Activated CD4-positive, alpha-beta memory T cell treated with anti-CD3 and anti-CD28 coated beads for 36 hours (primary cell): ENCODE data around the gene TAS2R41. TPM values are rescaled to one million over a fixed set of nuclear protein-coding genes. Genes with fewer than 3 reads are reported as not detected.
"Not testable (repeated sequence)": the region's sequence is repeated elsewhere in the genome, so short reads cannot be mapped to it uniquely, and the experiment has no call there.

Experiments
- CTCF ChIA-PET: fragments of 350-600 bp; sonication (Branson Sonifier 250); formaldehyde crosslinking; loops from one replicate; lab custom pipeline; 2021; ENCODE audit warnings: antibody characterized with exemption, inconsistent platforms; lab: Charles Lee
- POLR2A ChIA-PET: fragments of 350-600 bp; sonication (Branson Sonifier 250); formaldehyde crosslinking; loops from one replicate; lab custom pipeline; 2021; ENCODE audit warnings: antibody characterized with exemption; lab: Charles Lee
- DNase-seq: peaks from one replicate; pipeline ENCODE4 v3.0.0-alpha.2; 2020
- H3K27ac Mint-ChIP-seq: one replicate; pipeline ENCODE4 v1.8.0; 2021; ENCODE audit warnings: mixed read lengths
- H3K27me3 Mint-ChIP-seq: one replicate; pipeline ENCODE4 v1.8.0; 2021; ENCODE audit warnings: mixed read lengths
- H3K36me3 Mint-ChIP-seq: one replicate; pipeline ENCODE4 v1.8.0; 2021; ENCODE audit warnings: mixed read lengths
- H3K4me1 Mint-ChIP-seq: one replicate; pipeline ENCODE4 v1.8.0; 2021; ENCODE audit warnings: low read depth, mixed read lengths
- H3K4me3 Mint-ChIP-seq: one replicate; pipeline ENCODE4 v1.8.0; 2021; ENCODE audit warnings: mild to moderate bottlenecking, mixed read lengths
- H3K9me3 Mint-ChIP-seq: one replicate; pipeline ENCODE4 v1.8.0; 2021; ENCODE audit warnings: mixed read lengths
- intact Hi-C: fragments of 100-400 bp; cut with micrococcal nuclease; formaldehyde crosslinking; loops from one replicate; pipeline ENCODE4 v1.15.1; 2023
- total RNA-seq, 2 experiments: library from RNA; stranded (reverse); gene quantifications; one replicate each; pipeline ENCODE4 v1.2.3, GENCODE V29; 2021

TAS2R41 gene
- total RNA-seq, 2 experiments from 2014 or later: not detected

DNA sequence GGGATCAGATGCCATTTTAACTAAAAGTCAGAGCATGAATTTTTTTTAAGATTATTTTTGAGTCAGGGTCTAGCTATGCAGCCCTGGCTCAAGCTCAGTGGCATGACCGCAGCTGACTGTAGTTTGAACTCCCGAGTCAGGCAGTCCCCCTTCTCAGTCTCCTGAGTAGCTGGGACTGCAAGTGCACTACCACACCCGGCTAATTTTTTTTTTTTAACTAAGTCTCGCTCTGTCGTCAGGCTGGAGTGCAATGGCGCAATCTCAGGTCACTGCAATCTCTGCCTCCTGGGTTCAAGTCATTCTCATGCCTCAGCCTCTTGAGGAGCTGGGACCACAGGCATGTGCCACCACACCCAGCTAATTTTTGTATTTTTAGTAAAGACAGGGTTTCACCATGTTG is 7.8 kb downstream of the TAS2R41 start:
- H3K27me3 Mint-ChIP-seq: no peaks in the 10 kb centered on the region
- peaks cover 14% of the 10 kb centered on the region for H3K4me1 Mint-ChIP-seq
- H3K27ac Mint-ChIP-seq: no peak overlapping the region
- intact Hi-C loops: no loop called here
- no peaks in the 10 kb centered on the region for H3K36me3 Mint-ChIP-seq
- no peak for DNase-seq
- ChIA-PET POLR2A (no interaction called here), CTCF (no interaction called here)
- H3K9me3 Mint-ChIP-seq: no peaks in the 10 kb centered on the region
- H3K4me3 Mint-ChIP-seq: no peak overlapping the region

DNA sequence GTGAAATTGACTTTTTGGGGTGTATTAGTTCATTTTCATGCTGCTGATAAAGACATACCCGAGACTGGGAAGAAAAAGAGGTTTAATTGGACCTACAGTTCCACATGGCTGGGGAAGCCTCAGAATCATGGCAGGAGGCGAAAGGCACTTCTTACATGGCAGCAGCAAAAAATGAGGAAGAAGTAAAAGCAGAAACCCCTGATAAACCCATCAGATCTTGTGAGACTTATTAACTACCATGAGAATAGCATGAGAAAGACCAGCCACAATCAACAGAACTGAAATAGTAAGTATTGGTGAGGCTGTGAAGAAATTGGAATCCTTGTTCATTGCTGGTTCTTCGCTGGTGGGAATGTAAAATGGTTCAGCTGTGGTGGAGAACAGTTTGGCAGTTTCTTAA is 8.6 kb downstream of the TAS2R41 start:
- H3K9me3 Mint-ChIP-seq, H3K4me1 Mint-ChIP-seq, CTCF ChIA-PET, H3K4me3 Mint-ChIP-seq, intact Hi-C loops, DNase-seq, H3K27me3 Mint-ChIP-seq, POLR2A ChIA-PET, H3K36me3 Mint-ChIP-seq, H3K27ac Mint-ChIP-seq: not testable (repeated sequence)

DNA sequence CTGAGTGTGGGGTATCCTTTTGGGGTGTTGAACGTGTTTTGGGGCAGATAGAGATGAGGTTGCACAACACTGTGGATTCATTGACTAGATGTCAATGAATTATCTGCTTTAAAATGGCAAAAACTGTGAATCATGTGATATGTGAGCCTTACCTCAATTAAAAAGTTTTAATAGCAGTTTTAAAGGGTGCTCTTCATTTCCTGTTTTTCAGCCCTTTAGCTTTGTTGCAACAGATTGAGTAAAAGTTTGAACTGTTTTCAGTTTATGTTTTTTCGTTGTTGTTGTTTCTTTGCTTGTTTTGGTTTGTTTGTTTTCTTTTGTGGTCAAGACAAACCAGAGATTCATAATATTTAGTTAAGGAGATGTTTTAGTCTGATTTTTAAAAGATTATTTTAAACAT is 9.4 kb downstream of the TAS2R41 start:
- H3K36me3 Mint-ChIP-seq: no peaks in the 10 kb centered on the region
- ChIA-PET POLR2A (no interaction called here), CTCF (no interaction called here)
- H3K4me1 Mint-ChIP-seq: peaks cover 4% of the 10 kb centered on the region
- intact Hi-C loops: no loop called here
- no peak for DNase-seq
- H3K27ac Mint-ChIP-seq: no peak overlapping the region
- no peaks in the 10 kb centered on the region for H3K9me3 Mint-ChIP-seq
- no peaks in the 10 kb centered on the region for H3K27me3 Mint-ChIP-seq
- H3K4me3 Mint-ChIP-seq: no peak overlapping the region

DNA sequence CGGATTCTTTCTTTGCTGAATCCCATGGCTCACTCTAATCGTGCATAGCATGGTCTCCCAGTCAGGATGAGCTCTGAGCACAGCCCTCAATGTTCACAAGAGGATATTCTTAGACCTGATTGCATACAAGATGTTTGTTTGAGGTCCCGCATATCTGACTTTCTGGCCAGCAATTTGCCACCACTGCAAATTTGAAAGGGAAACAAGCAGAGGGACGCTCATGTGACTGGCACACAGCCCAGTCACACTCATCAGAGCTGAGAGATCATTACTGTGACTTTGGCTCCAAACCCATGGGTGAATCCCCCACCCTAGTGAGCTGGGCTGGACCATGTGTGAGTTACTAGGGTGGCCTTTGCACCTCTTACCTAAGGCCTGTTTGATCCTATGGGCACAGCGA is 9.9 kb downstream of the TAS2R41 start:
- no peaks in the 10 kb centered on the region for H3K9me3 Mint-ChIP-seq
- no peaks in the 10 kb centered on the region for H3K36me3 Mint-ChIP-seq
- POLR2A ChIA-PET: no interaction called here
- no peak overlapping the region for H3K4me3 Mint-ChIP-seq
- intact Hi-C loops: no loop called here
- H3K4me1 Mint-ChIP-seq: peaks cover 8% of the 10 kb centered on the region
- CTCF ChIA-PET: no interaction called here
- DNase-seq: no peak
- H3K27me3 Mint-ChIP-seq: no peaks in the 10 kb centered on the region
- no peak overlapping the region for H3K27ac Mint-ChIP-seq

DNA sequence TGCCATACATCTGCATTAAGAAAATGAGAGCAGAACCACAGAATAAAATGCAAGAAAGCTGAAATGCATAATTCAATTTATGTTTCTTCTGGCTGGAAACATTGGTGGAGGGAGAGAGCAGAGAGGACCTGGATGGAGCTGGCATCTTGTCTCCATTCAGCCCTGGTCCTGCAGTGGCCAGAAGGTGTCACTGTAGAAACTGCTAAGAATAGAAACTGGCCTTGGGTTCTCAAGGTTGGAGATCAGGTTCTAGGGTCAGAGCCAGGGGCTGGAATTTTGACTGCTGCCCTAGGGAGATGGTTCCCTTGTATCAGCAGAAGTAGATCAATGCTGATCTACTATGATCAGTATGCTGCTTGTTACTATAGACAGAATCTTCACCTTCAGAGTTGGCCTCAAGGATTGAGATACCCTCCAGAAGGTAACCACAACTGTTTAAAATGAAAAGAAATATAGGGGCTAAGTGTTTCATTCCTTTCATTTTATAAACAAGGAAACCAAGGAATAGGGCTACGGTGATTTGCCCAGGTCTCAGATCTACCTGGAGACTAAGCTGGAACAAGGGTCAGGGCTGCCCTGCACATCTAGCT is 13.1 kb downstream of the TAS2R41 start:
- H3K27ac Mint-ChIP-seq: no peak overlapping the region
- intact Hi-C loops: no loop called here

DNA sequence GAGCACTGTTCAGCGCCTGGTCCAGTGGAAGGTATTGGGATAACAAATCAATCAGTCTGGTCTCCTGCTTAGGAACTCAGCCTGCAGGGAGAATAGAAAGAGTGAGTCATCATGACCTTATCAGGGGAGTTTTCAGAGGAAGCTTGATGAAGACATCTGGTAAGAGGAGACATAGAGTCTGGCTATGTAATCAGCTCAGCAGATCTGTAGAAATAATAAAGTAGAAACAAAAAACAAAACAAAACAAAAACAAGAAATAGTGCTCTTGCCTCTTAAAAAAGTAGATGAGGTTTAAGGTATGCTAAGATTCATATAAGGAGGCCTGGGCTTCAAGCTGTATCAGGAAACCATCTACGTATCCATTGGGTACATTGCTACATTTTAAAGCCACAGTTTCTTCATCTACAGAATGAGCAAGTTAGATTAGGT is 14.4 kb downstream of the TAS2R41 start:
- peaks cover 3% of the 10 kb centered on the region for H3K36me3 Mint-ChIP-seq
- no peaks in the 10 kb centered on the region for H3K9me3 Mint-ChIP-seq
- peaks cover 26% of the 10 kb centered on the region for H3K4me1 Mint-ChIP-seq
- intact Hi-C loops: no loop called here
- no peaks in the 10 kb centered on the region for H3K27me3 Mint-ChIP-seq
- no peak for DNase-seq
- H3K27ac Mint-ChIP-seq: no peak overlapping the region
- CTCF ChIA-PET: interaction anchor here (1.0 kb wide), 2 partner anchors 9 to 636 kb away, joined by 3 to 4 read pairs; no protein-coding TSS in a partner anchor
- no peak overlapping the region for H3K4me3 Mint-ChIP-seq
- POLR2A ChIA-PET: no interaction called here

More for the DNA sequence above, 13.1 kb downstream of the TAS2R41 start:
- Mint-ChIP-seq H3K27me3 (no peaks in the 10 kb centered on the region), H3K4me1 (peaks cover 26% of the 10 kb centered on the region), H3K9me3 (no peaks in the 10 kb centered on the region), H3K4me3 (no peak overlapping the region), H3K36me3 (peaks cover under 1% of the 10 kb centered on the region)
- DNase-seq: peak; percentile 40
- ChIA-PET POLR2A (no interaction called here), CTCF (interaction anchor here (0.6 kb wide), 1 partner anchor 658 kb away, joined by 3 read pairs; no protein-coding TSS in a partner anchor)

DNA sequence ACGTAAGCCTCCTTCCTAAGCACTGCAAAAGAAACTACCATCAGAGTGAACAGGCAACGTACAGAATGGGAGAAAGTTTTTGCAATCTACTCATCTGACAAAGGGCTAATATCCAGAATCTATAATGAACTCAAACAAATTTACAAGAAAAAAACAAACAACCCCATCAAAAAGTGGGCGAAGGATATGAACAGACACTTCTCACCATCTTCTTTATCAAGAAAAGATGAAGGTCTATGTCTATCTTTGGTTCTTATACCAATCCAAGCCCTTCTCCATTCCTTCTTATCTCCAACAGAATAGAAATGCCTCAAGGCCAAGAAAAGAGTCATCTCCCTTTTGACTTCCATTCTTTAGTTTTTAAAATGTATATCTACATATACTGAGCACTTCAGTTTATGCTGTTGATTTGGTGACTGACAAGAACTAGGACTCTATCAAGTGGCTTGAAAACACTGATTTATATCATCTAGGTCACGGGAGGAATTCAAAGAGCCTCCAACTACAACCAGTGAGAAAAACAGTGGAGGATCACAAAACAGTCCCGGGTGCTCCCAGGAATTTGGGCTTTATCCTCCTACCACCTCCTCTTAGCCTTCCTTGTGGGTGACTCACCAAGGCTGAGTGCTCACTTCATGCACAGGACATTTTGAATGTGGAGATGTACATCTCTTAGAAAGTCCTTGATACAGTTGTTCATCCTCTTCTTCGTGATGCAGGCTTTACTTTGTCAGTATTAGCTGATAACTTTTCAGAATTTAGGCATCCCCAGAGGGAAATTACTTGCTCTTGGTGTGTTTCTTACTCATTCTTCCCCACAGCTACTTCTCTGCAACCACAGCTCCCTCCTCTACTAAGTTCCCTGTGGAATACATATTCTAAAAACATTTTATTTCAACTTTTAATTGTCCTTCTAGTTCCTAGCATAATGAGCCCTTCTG is 15.4 kb downstream of the TAS2R41 start:
- H3K4me3 Mint-ChIP-seq: no peak overlapping the region
- H3K27me3 Mint-ChIP-seq: no peaks in the 10 kb centered on the region
- CTCF ChIA-PET: interaction anchor here (1.0 kb wide), 2 partner anchors 8 to 635 kb away, joined by 3 to 4 read pairs; no protein-coding TSS in a partner anchor
- POLR2A ChIA-PET: no interaction called here
- no peaks in the 10 kb centered on the region for H3K9me3 Mint-ChIP-seq
- DNase-seq: no peak
- no peak overlapping the region for H3K27ac Mint-ChIP-seq
- intact Hi-C loops: no loop called here
- peaks cover 3% of the 10 kb centered on the region for H3K36me3 Mint-ChIP-seq
- H3K4me1 Mint-ChIP-seq: peaks cover 26% of the 10 kb centered on the region

DNA sequence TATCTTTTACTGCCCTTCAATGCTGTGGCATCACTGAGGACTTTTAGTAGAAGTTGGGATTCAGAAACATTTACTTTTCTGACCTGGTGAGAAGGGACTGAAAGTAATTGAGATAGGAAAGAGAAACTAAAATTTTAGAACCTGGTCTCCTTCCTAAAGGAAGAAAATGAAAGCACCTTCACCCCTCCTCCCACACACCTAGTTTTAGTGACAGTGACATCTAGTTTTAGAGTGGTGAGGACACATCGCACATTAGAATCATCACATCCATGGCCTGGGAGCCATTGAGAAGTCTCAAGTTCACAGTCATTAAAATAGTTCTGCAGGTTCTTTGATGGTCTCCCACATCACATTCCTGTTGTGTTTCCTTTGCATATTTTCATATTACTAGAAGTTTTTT is 16.1 kb downstream of the TAS2R41 start:
- POLR2A ChIA-PET: no interaction called here
- no peak overlapping the region for H3K4me3 Mint-ChIP-seq
- intact Hi-C loops: no loop called here
- H3K4me1 Mint-ChIP-seq: peaks cover 26% of the 10 kb centered on the region
- CTCF ChIA-PET: no interaction called here
- peaks cover 3% of the 10 kb centered on the region for H3K36me3 Mint-ChIP-seq
- peak; percentile 12 for DNase-seq
- no peaks in the 10 kb centered on the region for H3K27me3 Mint-ChIP-seq
- H3K27ac Mint-ChIP-seq: no peak overlapping the region
- no peaks in the 10 kb centered on the region for H3K9me3 Mint-ChIP-seq

DNA sequence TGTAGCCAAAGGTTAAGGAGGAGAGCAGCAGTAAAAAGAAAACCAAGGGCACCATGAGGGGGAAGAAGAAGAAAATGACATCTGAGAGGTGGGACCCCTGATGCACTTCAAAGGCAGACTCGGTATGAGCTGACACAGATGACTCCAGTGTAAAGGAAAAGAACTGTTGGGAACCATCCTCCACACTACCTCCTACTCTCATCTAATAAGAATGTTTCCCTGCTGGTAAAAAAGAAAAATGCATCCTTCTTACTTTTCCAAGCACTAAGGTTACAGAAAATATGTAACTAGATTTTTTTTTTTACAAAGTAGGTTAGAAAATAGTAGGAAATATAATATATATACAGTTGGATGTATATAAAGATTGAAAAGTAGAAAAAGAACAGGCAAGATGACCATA is 16.9 kb downstream of the TAS2R41 start:
- Mint-ChIP-seq H3K4me3 (no peak overlapping the region), H3K9me3 (no peaks in the 10 kb centered on the region), H3K27me3 (no peaks in the 10 kb centered on the region), H3K36me3 (peaks cover 3% of the 10 kb centered on the region), H3K4me1 (peaks cover 26% of the 10 kb centered on the region), H3K27ac (no peak overlapping the region)
- CTCF ChIA-PET: no interaction called here
- POLR2A ChIA-PET: no interaction called here
- intact Hi-C loops: no loop called here
- no peak for DNase-seq

DNA sequence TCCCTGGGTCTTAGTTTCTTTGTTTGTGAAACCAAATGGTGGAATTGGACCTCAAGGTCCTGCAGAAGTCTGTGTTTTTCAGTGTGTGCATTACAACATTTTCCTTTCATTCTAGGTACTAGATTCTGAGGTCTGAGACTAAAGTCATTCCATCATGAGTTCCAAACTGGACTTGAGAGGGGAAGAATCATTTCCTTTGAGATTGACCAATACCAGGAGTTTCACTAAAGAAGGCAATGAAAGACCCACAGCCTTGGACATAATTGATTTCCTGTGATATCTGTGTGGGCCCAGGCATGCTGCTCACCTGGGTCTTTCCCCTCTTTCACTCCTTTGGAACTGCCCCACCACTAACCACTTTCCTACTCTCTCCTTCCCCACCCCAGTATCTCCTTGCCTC is 18.2 kb downstream of the TAS2R41 start:
- H3K36me3 Mint-ChIP-seq: peaks cover 5% of the 10 kb centered on the region
- ChIA-PET CTCF (no interaction called here), POLR2A (no interaction called here)
- no peak overlapping the region for H3K27ac Mint-ChIP-seq
- no peaks in the 10 kb centered on the region for H3K27me3 Mint-ChIP-seq
- H3K4me1 Mint-ChIP-seq: peaks cover 26% of the 10 kb centered on the region
- intact Hi-C loops: no loop called here
- no peak for DNase-seq
- H3K9me3 Mint-ChIP-seq: no peaks in the 10 kb centered on the region
- H3K4me3 Mint-ChIP-seq: no peak overlapping the region

DNA sequence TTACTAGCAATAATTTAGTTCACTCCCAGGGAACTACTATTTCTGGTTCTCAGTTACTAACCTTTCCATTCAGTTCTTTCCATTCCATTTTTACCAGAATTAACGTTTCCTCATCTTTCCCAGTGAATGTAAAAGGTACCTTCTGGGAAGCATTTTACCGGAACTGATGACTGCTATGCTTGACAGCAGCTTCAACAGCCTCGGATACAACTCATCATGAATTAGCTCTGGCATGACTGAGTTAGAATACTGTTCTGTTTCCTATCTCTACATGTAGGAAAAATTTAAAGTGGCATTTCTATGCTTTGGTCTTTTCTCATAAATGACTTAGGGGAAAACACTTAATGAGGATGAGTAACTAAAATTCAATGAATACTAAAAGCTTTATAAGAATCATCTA is 18.6 kb downstream of the TAS2R41 start:
- Mint-ChIP-seq H3K9me3 (no peaks in the 10 kb centered on the region), H3K4me1 (peaks cover 26% of the 10 kb centered on the region), H3K36me3 (peaks cover 5% of the 10 kb centered on the region), H3K27me3 (no peaks in the 10 kb centered on the region), H3K27ac (no peak overlapping the region), H3K4me3 (no peak overlapping the region)
- ChIA-PET POLR2A (no interaction called here), CTCF (no interaction called here)
- DNase-seq: no peak
- intact Hi-C loops: no loop called here

DNA sequence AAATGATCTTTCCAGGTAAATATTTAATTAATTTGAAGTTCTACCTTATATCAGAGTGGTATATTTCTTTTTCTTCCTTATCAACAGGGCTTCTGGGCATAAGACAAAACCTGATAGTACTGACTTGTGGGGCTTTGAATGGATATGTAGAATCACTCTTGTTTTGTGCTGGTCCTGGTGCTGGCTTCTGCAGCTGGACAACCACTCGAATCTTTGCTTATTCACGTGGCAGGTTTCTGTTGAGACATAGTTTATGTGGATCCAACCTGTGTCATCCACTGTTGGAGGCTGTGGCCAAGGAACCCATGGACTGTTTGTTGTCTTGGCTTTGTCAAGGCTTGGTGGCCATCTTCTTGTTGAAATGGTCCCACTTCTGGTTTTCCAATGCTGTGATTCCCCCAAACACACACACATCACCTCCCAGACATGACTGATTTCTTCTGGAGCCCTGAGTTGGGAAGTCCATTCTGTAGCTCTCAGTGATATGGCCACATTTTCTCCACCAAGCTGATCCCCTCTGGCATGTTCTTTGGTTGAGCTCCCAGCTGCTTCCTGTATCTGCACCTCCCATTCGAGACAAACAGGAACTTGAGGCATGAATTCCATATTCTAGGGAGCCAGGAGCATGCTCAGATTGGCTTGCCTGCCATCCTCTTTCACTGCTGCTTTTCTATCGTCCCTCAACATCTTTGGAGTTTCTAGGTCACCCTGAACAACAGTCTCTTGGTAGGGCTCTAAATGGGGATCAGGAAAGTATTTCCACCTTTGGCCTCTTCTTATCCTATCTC is 19.5 kb downstream of the TAS2R41 start:
- H3K27ac Mint-ChIP-seq: no peak overlapping the region
- ChIA-PET CTCF (interaction anchor here (1.0 kb wide), 1 partner anchor 16 kb away, joined by 3 read pairs; no protein-coding TSS in a partner anchor), POLR2A (no interaction called here)
- H3K27me3 Mint-ChIP-seq: no peaks in the 10 kb centered on the region
- H3K4me3 Mint-ChIP-seq: no peak overlapping the region
- no peak for DNase-seq
- H3K9me3 Mint-ChIP-seq: no peaks in the 10 kb centered on the region
- intact Hi-C loops: no loop called here
- H3K36me3 Mint-ChIP-seq: peaks cover 5% of the 10 kb centered on the region
- peaks cover 22% of the 10 kb centered on the region for H3K4me1 Mint-ChIP-seq
